ENCODE measurements around the gene COBL.

DNA sequence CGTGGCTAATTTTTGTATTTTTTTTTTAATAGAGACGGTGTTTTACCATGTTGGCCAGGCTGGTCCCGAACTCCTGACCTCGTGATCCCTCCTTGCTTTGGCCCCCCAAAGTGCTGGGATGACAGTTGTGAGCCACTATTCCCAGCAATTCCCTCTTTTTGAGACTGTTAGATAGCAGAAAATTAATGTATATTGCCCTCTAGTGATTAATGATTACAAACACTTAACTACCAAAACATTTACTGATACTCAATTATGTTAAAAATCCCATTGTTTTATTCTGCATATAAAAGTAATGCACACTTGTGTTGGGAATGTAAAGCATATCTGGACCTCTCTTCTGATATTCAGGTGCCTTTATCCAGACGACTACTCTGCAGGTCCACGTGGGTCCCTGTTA is 41.2 kb upstream of the COBL start:
- TF ChIP-seq HDGF (IDR thresholded peaks at IDR 0.05; ENCODE audit: borderline replicate concordance): no peak
- TF ChIP-seq CTBP1 (IDR thresholded peaks at IDR 0.05; ENCODE audit: borderline replicate concordance): no peak
- TF ChIP-seq NFRKB (IDR thresholded peaks at IDR 0.05): no peak
- TF ChIP-seq, protein P1, sequence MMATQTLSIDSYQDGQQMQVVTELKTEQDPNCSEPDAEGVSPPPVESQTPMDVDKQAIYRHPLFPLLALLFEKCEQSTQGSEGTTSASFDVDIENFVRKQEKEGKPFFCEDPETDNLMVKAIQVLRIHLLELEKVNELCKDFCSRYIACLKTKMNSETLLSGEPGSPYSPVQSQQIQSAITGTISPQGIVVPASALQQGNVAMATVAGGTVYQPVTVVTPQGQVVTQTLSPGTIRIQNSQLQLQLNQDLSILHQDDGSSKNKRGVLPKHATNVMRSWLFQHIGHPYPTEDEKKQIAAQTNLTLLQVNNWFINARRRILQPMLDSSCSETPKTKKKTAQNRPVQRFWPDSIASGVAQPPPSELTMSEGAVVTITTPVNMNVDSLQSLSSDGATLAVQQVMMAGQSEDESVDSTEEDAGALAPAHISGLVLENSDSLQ (IDR thresholded peaks at IDR 0.05): no peak
- no peak for TF ChIP-seq TARDBP (IDR thresholded peaks at IDR 0.05)
- no peak for TF ChIP-seq ELF4 (IDR thresholded peaks at IDR 0.05)
- TF ChIP-seq SUZ12 (IDR thresholded peaks at IDR 0.05): no peak
- no peak for TF ChIP-seq FOXK2 (IDR thresholded peaks at IDR 0.05)
- no peak for TF ChIP-seq FOXA1 (IDR thresholded peaks at IDR 0.05)
- no peak for TF ChIP-seq SP1 (IDR thresholded peaks at IDR 0.05)
